PFSK-1 (cell line): Measurements from ENCODE around the gene TUBGCP3.

Experiments
- FOXP2 ChIP-seq: optimal IDR thresholded peaks from 2 replicates; pipeline ENCODE3; 2011; ENCODE audit warnings: borderline replicate concordance, control low read depth, inconsistent platforms; ENCODE audit not compliant: insufficient read depth; ENCODE audit errors: extremely low read length, extremely low read depth
- POLR2AphosphoS5 ChIP-seq: IDR thresholded peaks from 2 replicates; pipeline ENCODE4 v1.6.1; 2012; ENCODE audit warnings: low read depth, mild to moderate bottlenecking, control low read depth, low read length, moderate library complexity
- REST ChIP-seq, 2 experiments: IDR thresholded peaks; 2 replicates each; pipeline versions ENCODE4 v1.6.1 to v1.8.0; 2011 to 2012; ENCODE audit warnings: low read depth in 2 of 2, low read length in 2 of 2, control low read depth in 1 of 2, inconsistent platforms in 1 of 2, mild to moderate bottlenecking in 1 of 2, moderate library complexity in 1 of 2; ENCODE audit not compliant: insufficient read depth in 1 of 2
- SIN3A ChIP-seq: IDR thresholded peaks from 2 replicates; pipeline ENCODE4 v1.6.1; 2012; ENCODE audit warnings: mild to moderate bottlenecking, low read length, moderate library complexity, borderline replicate concordance; ENCODE audit not compliant: insufficient read depth
- TAF1 ChIP-seq: IDR thresholded peaks from 2 replicates; pipeline ENCODE4 v1.6.1; 2012; ENCODE audit warnings: low read length, control low read depth, borderline replicate concordance; ENCODE audit not compliant: insufficient read depth

TUBGCP3 gene

GRCh38 chr13:112451512-112452379, 136.2 kb downstream of the TUBGCP3 start:
- TF ChIP-seq SIN3A = no peak
- TF ChIP-seq REST (IDR thresholded peaks at IDR 0.05; ENCODE audit: insufficient read depth in 1 of 2, low read depth in 2 of 2, low read length in 2 of 2) = no peak
- no peak for TF ChIP-seq TAF1
- no peak for TF ChIP-seq FOXP2
- TF ChIP-seq POLR2AphosphoS5 = no peak

GRCh38 chr13:112450904-112451240, 137.1 kb downstream of the TUBGCP3 start:
- TF ChIP-seq TAF1 (no peak), POLR2AphosphoS5 (no peak), FOXP2 (no peak), SIN3A (no peak), REST (IDR thresholded peaks at IDR 0.05; ENCODE audit: insufficient read depth in 1 of 2, low read depth in 2 of 2, low read length in 2 of 2) (no peak)

GRCh38 chr13:112450118-112450903, 137.6 kb downstream of the TUBGCP3 start:
- no peak for TF ChIP-seq SIN3A
- no peak for TF ChIP-seq TAF1
- TF ChIP-seq FOXP2 = no peak
- no peak for TF ChIP-seq REST (IDR thresholded peaks at IDR 0.05; ENCODE audit: insufficient read depth in 1 of 2, low read depth in 2 of 2, low read length in 2 of 2)
- TF ChIP-seq POLR2AphosphoS5 = no peak

GRCh38 chr13:112449545-112449930, 138.4 kb downstream of the TUBGCP3 start:
- TF ChIP-seq SIN3A = no peak
- no peak for TF ChIP-seq REST (IDR thresholded peaks at IDR 0.05; ENCODE audit: insufficient read depth in 1 of 2, low read depth in 2 of 2, low read length in 2 of 2)
- TF ChIP-seq POLR2AphosphoS5 = no peak
- TF ChIP-seq FOXP2 = no peak
- no peak for TF ChIP-seq TAF1
